Heart left ventricle (tissue), 16 donors: ENCODE data around the gene PRM3. TPM values are rescaled to one million over a fixed set of nuclear protein-coding genes. Genes with fewer than 3 reads are reported as not detected.

Source experiments
- ATAC-seq, 4 donors: fragments of 200-7000 bp; cut with Tn5 transposase; one replicate each; pipeline ENCODE4 v1.9.1; 2020 to 2022; ENCODE audit warnings: moderate library complexity in 4 of 4, mild to moderate bottlenecking in 3 of 4, moderate number of reproducible peaks in 1 of 4
- DNase-seq, 5 donors: peaks; one replicate each; pipeline ENCODE4 v3.0.0-alpha.2; 2020
- H3K27ac ChIP-seq, 12 donors: fragments of 200-600 bp; sonication (generic) in 4 of 12; one replicate each; pipeline versions ENCODE4 v1.5.0 to v1.8.0; 2016 to 2022; ENCODE audit warnings: mild to moderate bottlenecking in 2 of 12
- H3K27me3 ChIP-seq, 9 donors: fragments of 200-600 bp; sonication (generic) in 2 of 9; one replicate each; pipeline versions ENCODE4 v1.5.1 to v1.8.0; 2016 to 2022; ENCODE audit warnings: mild to moderate bottlenecking in 3 of 9
- H3K36me3 ChIP-seq, 9 donors: fragments of 200-600 bp; sonication (generic) in 2 of 9; one replicate each; pipeline versions ENCODE4 v1.5.0 to v1.8.0; 2018 to 2022; ENCODE audit warnings: mild to moderate bottlenecking in 2 of 9
- H3K4me1 ChIP-seq, 12 donors: fragments of 200-600 bp; sonication (generic) in 4 of 12; one replicate each; pipeline versions ENCODE4 v1.5.0 to v1.8.0; 2016 to 2022; ENCODE audit warnings: mild to moderate bottlenecking in 3 of 12
- H3K4me3 ChIP-seq, 12 donors: fragments of 200-600 bp; sonication (generic) in 4 of 12; one replicate each; pipeline versions ENCODE4 v1.5.0 to v1.8.0; 2017 to 2022; ENCODE audit warnings: mild to moderate bottlenecking in 9 of 12, moderate library complexity in 4 of 12
- H3K9me3 ChIP-seq, 12 donors: fragments of 200-600 bp; sonication (generic) in 4 of 12; one replicate each; pipeline versions ENCODE4 v1.5.0 to v1.8.0; 2016 to 2022; ENCODE audit warnings: mild to moderate bottlenecking in 1 of 12
- CTCF ChIP-seq, 12 donors: fragments of 200-600 bp; sonication (generic) in 4 of 12; IDR thresholded peaks; one replicate each; pipeline versions ENCODE4 v1.5.0 to v1.8.0; 2018 to 2022; ENCODE audit warnings: antibody characterized with exemption in 12 of 12, mild to moderate bottlenecking in 5 of 12
- POLR2A ChIP-seq, 2 donors: fragments of 450-650 bp; IDR thresholded peaks; one replicate each; pipeline ENCODE4 v1.6.1; 2017; ENCODE audit warnings: antibody characterized with exemption in 2 of 2, mild to moderate bottlenecking in 2 of 2, moderate library complexity in 2 of 2
- WGBS, 4 donors: extraction: QIAGEN DNeasy Blood & Tissue Kit in 2 of 4; methylation state at CpG; one replicate each; pipeline versions ENCODE4 v1.1.5 to v1.1.7; 2013 to 2018; 5-methylcytosine and 5-hydroxymethylcytosine counted together
- intact Hi-C, 10 donors: fragments of 100-400 bp; cut with DNase I; formaldehyde crosslinking; loops; one replicate each; pipeline versions ENCODE4 v1.11.1 to v1.14.2; 2022
- polyA plus RNA-seq, 2 donors: library from polyadenylated mRNA; stranded (reverse); fragments of 200-250 nt; gene quantifications; one replicate each; pipeline ENCODE4 v1.2.3, GENCODE V29; 2013
- total RNA-seq, 9 donors: library from RNA; depleted of rRNA in 2 of 9; stranded (reverse); fragments of >200 nt in 2 of 9; fragmentation: NEBNext Ultra II Directional in 3 of 9; extraction: Animal tissue kit (Norgen Biotek cat#: 25700) in 3 of 9; gene quantifications; one replicate each; pipeline versions ENCODE4 v1.1.0 to v1.2.4, GENCODE V29; 2016 to 2023
- donor health status: ischemic (EF 13 %, LVEDD 7.1; RV severe dilation, severe dysfunction).
- donor health status: healthy with polysubstance abuse.
- donor health status: DM: no; HTN: yes; CAD: no.
- donor health status: DM: no; HTN: no; CAD: no.
- donor health status: ischemic (EF 25% LVEDD 6.9; RV normal size, moderate dysfunction).
- donor health status: ischemic (EF 25% LVEDD 5.7; RV mildly dilated, moderate dysfunction).
- donor health status: healthy.
- donor health status: DM: yes; HTN: yes; CAD: no.
- donor health status: ischemic (EF 35%, LVEDD 5.7; RV mildly dilated, moderate dysfunction).
- donor health status: nonischemic (EF 11% LVEDD 7.7; RV severe dilation, severe dysfunction).
- donor health status: DM: yes; HTN: yes; CAD: no.
- donor health status: PGD.
- donor health status: ischemic (EF 29% LVEDD 5.4; RV normal size, mild dysfunction).
- donor health status: nonischemic (EF 23%, LVEDD 6.1; RV moderate dilation, normal function).

PRM3 gene
- total and polyA plus RNA-seq, 11 donors = not detected

- Histone ChIP-seq H3K4me3 (peak overlapping the region in 3 of 12 donors; percentile 14 to 15 (median 15)), H3K27ac (peak overlapping the region; percentile 44 to 86 (median 76))
Observed at GRCh38 chr16:11239644-11240632, 33.5 kb downstream of the PRM3 start.

GRCh38 chr16:11238272-11239202 lies 34.9 kb downstream of the PRM3 start:
- TF ChIP-seq CTCF (IDR thresholded peaks at IDR 0.05) (no peak), POLR2A (IDR thresholded peaks at IDR 0.05) (no peak)
- Histone ChIP-seq H3K4me1 (peaks cover 0 to 46% (median 0%) of the 10 kb centered on the region in 12 donors), H3K27me3 (no peaks in the 10 kb centered on the region), H3K4me3 (no peak overlapping the region), H3K36me3 (no peaks in the 10 kb centered on the region), H3K27ac (no peak overlapping the region), H3K9me3 (no peaks in the 10 kb centered on the region)
- ATAC-seq = no peak
- no peak for DNase-seq
- 95 to 96% (median 95%) methylated on average over 15 of the region's 15 CpGs for WGBS, 4 donors
- intact Hi-C loops = loop anchor here in 1 of 10 donors (2.0 kb wide), 1 partner anchor 50 kb away; no protein-coding TSS in a partner anchor

More at GRCh38 chr16:11239644-11240632, 33.5 kb downstream of the PRM3 start:
- no peaks in the 10 kb centered on the region for H3K27me3 ChIP-seq
- no peaks in the 10 kb centered on the region for H3K36me3 ChIP-seq
- H3K4me1 ChIP-seq = peaks cover 0 to 32% (median 0%) of the 10 kb centered on the region in 12 donors
- ATAC-seq (no peak), DNase-seq (no peak)
- intact Hi-C loops = loop anchor here in 2 of 10 donors (2.0 to 10.0 kb wide), 2 partner anchors 51 to 75 kb away; no protein-coding TSS in a partner anchor
- TF ChIP-seq POLR2A (IDR thresholded peaks at IDR 0.05) (no peak), CTCF (IDR thresholded peaks at IDR 0.05) (no peak)
- 69 to 78% (median 73%) methylated on average over 10 of the region's 10 CpGs for WGBS, 4 donors
- H3K9me3 ChIP-seq = no peaks in the 10 kb centered on the region

GRCh38 chr16:11236461-11237254 lies 36.8 kb downstream of the PRM3 start:
- Histone ChIP-seq H3K4me1 (peaks cover 0 to 62% (median 6%) of the 10 kb centered on the region in 12 donors), H3K4me3 (no peak overlapping the region)
- no peak for TF ChIP-seq CTCF (IDR thresholded peaks at IDR 0.05)
- TF ChIP-seq POLR2A (IDR thresholded peaks at IDR 0.05) = no peak

More at GRCh38 chr16:11236461-11237254, 36.8 kb downstream of the PRM3 start:
- H3K9me3 ChIP-seq = no peaks in the 10 kb centered on the region
- no peak overlapping the region for H3K27ac ChIP-seq
- H3K27me3 ChIP-seq = peaks cover 0 to 3% (median 0%) of the 10 kb centered on the region in 9 donors
- 75 to 83% (median 79%) methylated on average over 9 to 10 of the region's 10 CpGs for WGBS, 4 donors
- ATAC-seq = no peak
- H3K36me3 ChIP-seq = no peaks in the 10 kb centered on the region
- intact Hi-C loops = no loop called here
- DNase-seq = no peak
